Ovary (tissue), 3 donors: Measurements from ENCODE around the gene FFAR2.

Source experiments
- EP300 ChIP-seq: sonication (generic); formaldehyde crosslinking; IDR thresholded peaks from one replicate; pipeline ENCODE4 v1.6.1; 2017; ENCODE audit warnings: antibody characterized with exemption
- POLR2A ChIP-seq: fragments of 450-650 bp; IDR thresholded peaks from one replicate; pipeline ENCODE4 v1.6.1; 2017; ENCODE audit warnings: antibody characterized with exemption, mild to moderate bottlenecking, moderate library complexity
- TF ChIP-seq, protein P1 (sequence below), 3 donors: fragments of 450-650 bp in 2 of 3; fragments of 200-600 bp in 1 of 3; IDR thresholded peaks; one replicate each; pipeline versions ENCODE4 v1.5.1 to v1.8.0; 2016 to 2022; ENCODE audit warnings: antibody characterized with exemption in 3 of 3, mild to moderate bottlenecking in 1 of 3
- donor health status: DM: no; HTN: no; CAD: no.

GRCh38 chr19:35498984-35499527 lies 51.0 kb downstream of the FFAR2 start:
- TF ChIP-seq, protein P1, sequence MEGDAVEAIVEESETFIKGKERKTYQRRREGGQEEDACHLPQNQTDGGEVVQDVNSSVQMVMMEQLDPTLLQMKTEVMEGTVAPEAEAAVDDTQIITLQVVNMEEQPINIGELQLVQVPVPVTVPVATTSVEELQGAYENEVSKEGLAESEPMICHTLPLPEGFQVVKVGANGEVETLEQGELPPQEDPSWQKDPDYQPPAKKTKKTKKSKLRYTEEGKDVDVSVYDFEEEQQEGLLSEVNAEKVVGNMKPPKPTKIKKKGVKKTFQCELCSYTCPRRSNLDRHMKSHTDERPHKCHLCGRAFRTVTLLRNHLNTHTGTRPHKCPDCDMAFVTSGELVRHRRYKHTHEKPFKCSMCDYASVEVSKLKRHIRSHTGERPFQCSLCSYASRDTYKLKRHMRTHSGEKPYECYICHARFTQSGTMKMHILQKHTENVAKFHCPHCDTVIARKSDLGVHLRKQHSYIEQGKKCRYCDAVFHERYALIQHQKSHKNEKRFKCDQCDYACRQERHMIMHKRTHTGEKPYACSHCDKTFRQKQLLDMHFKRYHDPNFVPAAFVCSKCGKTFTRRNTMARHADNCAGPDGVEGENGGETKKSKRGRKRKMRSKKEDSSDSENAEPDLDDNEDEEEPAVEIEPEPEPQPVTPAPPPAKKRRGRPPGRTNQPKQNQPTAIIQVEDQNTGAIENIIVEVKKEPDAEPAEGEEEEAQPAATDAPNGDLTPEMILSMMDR (IDR thresholded peaks at IDR 0.05): no peak
- TF ChIP-seq POLR2A (no peak), EP300 (no peak)
